Thyroid gland (tissue), 4 donors: ENCODE data around the gene GNS. TPM values are rescaled to one million over a fixed set of nuclear protein-coding genes. Genes with fewer than 3 reads are reported as not detected.

ENCODE experiments used
- DNase-seq, 2 donors: peaks; one replicate each; pipeline ENCODE4 v3.0.0-alpha.2; 2019
- H3K27ac ChIP-seq, 3 donors: fragments of 200-600 bp; sonication (generic); 1 replicate in 2 of 3; 2 replicates in 1 of 3; pipeline ENCODE4 v1.5.1; 2016 to 2019; ENCODE audit warnings: mild to moderate bottlenecking in 1 of 3, moderate library complexity in 1 of 3
- H3K27me3 ChIP-seq: fragments of 200-600 bp; sonication (generic); one replicate; pipeline ENCODE4 v1.5.1; 2019
- H3K36me3 ChIP-seq, 2 donors: fragments of 200-600 bp; sonication (generic); one replicate each; pipeline ENCODE4 v1.5.1; 2016 to 2019
- H3K4me1 ChIP-seq, 2 donors: fragments of 200-600 bp; sonication (generic); one replicate each; pipeline ENCODE4 v1.5.1; 2017 to 2019
- H3K4me3 ChIP-seq, 3 donors: fragments of 200-600 bp; sonication (generic); replicated peaks in 1 of 3; 1 replicate in 2 of 3; 2 replicates in 1 of 3; pipeline ENCODE4 v1.5.1; 2016; ENCODE audit warnings: mild to moderate bottlenecking in 1 of 3
- H3K9me3 ChIP-seq: fragments of 200-600 bp; sonication (generic); one replicate; pipeline ENCODE4 v1.5.1; 2017
- POLR2A ChIP-seq, 2 donors: fragments of 450-650 bp; IDR thresholded peaks; one replicate each; pipeline ENCODE4 v1.6.1; 2017; ENCODE audit warnings: antibody characterized with exemption in 2 of 2, mild to moderate bottlenecking in 2 of 2, moderate library complexity in 1 of 2
- WGBS, 2 donors: methylation state at CpG; one replicate each; pipeline ENCODE4 v1.1.5; 2017; 5-methylcytosine and 5-hydroxymethylcytosine counted together
- intact Hi-C: fragments of 100-400 bp; cut with DNase I; formaldehyde crosslinking; loops from one replicate; pipeline ENCODE4 v1.15.1; 2023
- total RNA-seq, 4 donors: library from RNA; depleted of rRNA; stranded (reverse); fragments of >200 nt; gene quantifications; one replicate each; pipeline ENCODE4 v1.2.3, GENCODE V29; 2016
- TF ChIP-seq, protein P1 (sequence below), 6 experiments: fragments of 200-600 bp in 3 of 6; fragments of 450-650 bp in 3 of 6; sonication (generic) in 3 of 6; IDR thresholded peaks; one replicate each; pipeline ENCODE4 v1.5.1; 2016 to 2019; ENCODE audit warnings: antibody characterized with exemption in 6 of 6, mild to moderate bottlenecking in 2 of 6, inconsistent platforms in 1 of 6, moderate library complexity in 1 of 6

GNS gene
- total RNA-seq, 4 donors from 2014 or later, result 130 to 174 (median 160) TPM

DNA sequence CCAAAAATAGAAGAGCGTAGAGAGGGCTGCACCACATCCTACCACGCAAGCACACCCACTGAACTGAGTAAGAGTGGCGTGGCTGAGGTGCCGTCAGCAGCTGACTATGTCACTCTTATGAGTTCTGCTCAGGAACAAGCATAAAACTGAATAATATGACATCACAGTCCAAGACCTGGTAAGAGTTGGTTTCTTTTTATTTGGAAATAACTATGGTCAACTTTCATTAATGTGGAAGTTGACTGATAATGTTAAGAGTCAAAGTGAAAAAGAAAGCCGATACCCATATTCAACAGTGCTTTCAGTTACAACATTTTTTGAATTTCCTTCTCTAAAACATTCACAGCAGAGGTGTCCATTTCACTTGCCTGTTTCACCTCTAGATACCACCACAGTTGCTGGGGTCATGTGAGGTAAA is 44.6 kb downstream of the GNS start:
- no peaks in the 10 kb centered on the region for H3K27me3 ChIP-seq
- no peak for DNase-seq
- no peaks in the 10 kb centered on the region for H3K9me3 ChIP-seq
- 87 to 91% methylated on average over 5 of the region's 5 CpGs for WGBS, 2 donors
- no peak overlapping the region for H3K27ac ChIP-seq
- intact Hi-C loops, result no loop called here
- peaks cover 19 to 43% of the 10 kb centered on the region in 2 donors for H3K36me3 ChIP-seq
- no peaks in the 10 kb centered on the region for H3K4me1 ChIP-seq
- H3K4me3 ChIP-seq, result no peak overlapping the region
- TF ChIP-seq, protein P1, sequence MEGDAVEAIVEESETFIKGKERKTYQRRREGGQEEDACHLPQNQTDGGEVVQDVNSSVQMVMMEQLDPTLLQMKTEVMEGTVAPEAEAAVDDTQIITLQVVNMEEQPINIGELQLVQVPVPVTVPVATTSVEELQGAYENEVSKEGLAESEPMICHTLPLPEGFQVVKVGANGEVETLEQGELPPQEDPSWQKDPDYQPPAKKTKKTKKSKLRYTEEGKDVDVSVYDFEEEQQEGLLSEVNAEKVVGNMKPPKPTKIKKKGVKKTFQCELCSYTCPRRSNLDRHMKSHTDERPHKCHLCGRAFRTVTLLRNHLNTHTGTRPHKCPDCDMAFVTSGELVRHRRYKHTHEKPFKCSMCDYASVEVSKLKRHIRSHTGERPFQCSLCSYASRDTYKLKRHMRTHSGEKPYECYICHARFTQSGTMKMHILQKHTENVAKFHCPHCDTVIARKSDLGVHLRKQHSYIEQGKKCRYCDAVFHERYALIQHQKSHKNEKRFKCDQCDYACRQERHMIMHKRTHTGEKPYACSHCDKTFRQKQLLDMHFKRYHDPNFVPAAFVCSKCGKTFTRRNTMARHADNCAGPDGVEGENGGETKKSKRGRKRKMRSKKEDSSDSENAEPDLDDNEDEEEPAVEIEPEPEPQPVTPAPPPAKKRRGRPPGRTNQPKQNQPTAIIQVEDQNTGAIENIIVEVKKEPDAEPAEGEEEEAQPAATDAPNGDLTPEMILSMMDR (IDR thresholded peaks at IDR 0.05), result no peak
- TF ChIP-seq POLR2A (IDR thresholded peaks at IDR 0.05), result no peak

GRCh38 chr12:64713376-64713775 is 45.8 kb downstream of the GNS start:
- peaks cover 19 to 34% of the 10 kb centered on the region in 2 donors for H3K36me3 ChIP-seq

DNA sequence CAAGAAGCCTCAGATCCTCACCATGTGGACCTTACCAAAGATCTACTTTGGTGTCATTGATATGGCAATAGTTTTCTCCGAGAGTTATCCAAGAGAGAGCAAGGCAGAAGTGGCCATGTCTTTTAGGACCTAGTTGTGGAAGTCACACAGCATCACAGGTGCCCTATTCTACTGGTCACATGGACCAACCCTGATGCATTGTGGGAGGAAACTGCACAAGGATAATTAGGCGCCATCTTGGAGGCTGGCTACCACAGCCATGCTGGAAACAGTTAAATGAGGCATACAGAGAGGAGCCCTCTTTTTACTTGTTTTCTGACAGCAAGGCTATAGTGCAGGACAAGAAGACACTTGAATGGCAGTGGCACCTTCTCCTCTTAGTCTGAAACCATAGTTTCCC is 49.8 kb downstream of the GNS start:
- Histone ChIP-seq H3K9me3 (no peaks in the 10 kb centered on the region), H3K36me3 (peaks cover 4% of the 10 kb centered on the region in 2 donors), H3K4me1 (no peaks in the 10 kb centered on the region), H3K27ac (no peak overlapping the region), H3K27me3 (no peaks in the 10 kb centered on the region), H3K4me3 (no peak overlapping the region)
- TF ChIP-seq, protein P1 (IDR thresholded peaks at IDR 0.05), result no peak
- no peak for TF ChIP-seq POLR2A (IDR thresholded peaks at IDR 0.05)
- intact Hi-C loops, result no loop called here
- no peak for DNase-seq
- 94 to 97% methylated on average over 2 of the region's 2 CpGs for WGBS, 2 donors

More at GRCh38 chr12:64713376-64713775, 45.8 kb downstream of the GNS start:
- intact Hi-C loops, result no loop called here
- Histone ChIP-seq H3K27me3 (no peaks in the 10 kb centered on the region), H3K4me1 (no peaks in the 10 kb centered on the region), H3K9me3 (no peaks in the 10 kb centered on the region), H3K4me3 (no peak overlapping the region), H3K27ac (no peak overlapping the region)
- TF ChIP-seq, protein P1 (IDR thresholded peaks at IDR 0.05), result no peak
- no peak for TF ChIP-seq POLR2A (IDR thresholded peaks at IDR 0.05)
- no peak for DNase-seq

DNA sequence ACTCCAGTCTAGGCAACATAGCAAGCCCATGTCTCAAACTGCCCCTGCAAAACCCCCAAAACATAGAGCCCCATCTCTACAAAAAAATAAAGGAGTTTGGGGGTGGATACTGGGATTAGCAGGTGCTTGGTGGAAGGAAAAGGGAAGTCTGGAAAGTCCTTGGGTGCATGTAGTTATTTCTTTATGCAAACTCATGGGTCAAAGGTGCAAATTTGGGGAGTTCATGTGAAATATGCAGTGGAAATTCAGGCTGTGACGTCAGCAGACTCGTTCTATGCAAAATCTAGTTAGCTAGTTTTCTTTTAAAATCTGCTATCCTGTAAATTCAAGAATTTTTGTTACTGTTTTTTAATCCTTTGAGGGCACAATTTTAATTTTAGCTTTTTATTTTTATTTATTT is 51.3 kb downstream of the GNS start:
- H3K27me3 ChIP-seq, result no peaks in the 10 kb centered on the region
- DNase-seq, result no peak
- no peaks in the 10 kb centered on the region for H3K4me1 ChIP-seq
- 93 to 100% methylated on average over 2 of the region's 2 CpGs for WGBS, 2 donors
- no peak for TF ChIP-seq POLR2A (IDR thresholded peaks at IDR 0.05)
- TF ChIP-seq, protein P1 (IDR thresholded peaks at IDR 0.05), result no peak
- no peak overlapping the region for H3K27ac ChIP-seq
- no peaks in the 10 kb centered on the region for H3K9me3 ChIP-seq
- no peaks in the 10 kb centered on the region for H3K36me3 ChIP-seq
- no peak overlapping the region for H3K4me3 ChIP-seq
- intact Hi-C loops, result no loop called here

GRCh38 chr12:64707362-64707761 is 51.8 kb downstream of the GNS start:
- Histone ChIP-seq H3K27me3 (no peaks in the 10 kb centered on the region), H3K27ac (no peak overlapping the region), H3K4me3 (no peak overlapping the region), H3K36me3 (no peaks in the 10 kb centered on the region), H3K4me1 (no peaks in the 10 kb centered on the region), H3K9me3 (no peaks in the 10 kb centered on the region)
- TF ChIP-seq, protein P1 (IDR thresholded peaks at IDR 0.05), result no peak
- TF ChIP-seq POLR2A (IDR thresholded peaks at IDR 0.05), result no peak
- no peak for DNase-seq
- intact Hi-C loops, result no loop called here
- WGBS, 2 donors, result 83 to 94% methylated on average over 4 of the region's 4 CpGs
